Fibroblast of mammary gland (primary cell): ENCODE results near the gene ZBTB7C.

Experiments used
- DNase-seq: peaks from one replicate; pipeline ENCODE4 v3.0.0-alpha.2; 2010; ENCODE audit warnings: low read depth
- H3K4me3 ChIP-seq: 2 replicates; pipeline ENCODE4 v1.5.1; 2011; ENCODE audit warnings: low read depth, mild to moderate bottlenecking, low read length, moderate library complexity; ENCODE audit not compliant: control insufficient read depth
- TF ChIP-seq, protein P1 (sequence below): conservative IDR thresholded peaks from 2 replicates; pipeline ENCODE4 v1.5.1; 2011; ENCODE audit warnings: low read depth, low read length, inconsistent platforms; ENCODE audit not compliant: control insufficient read depth, insufficient read depth

The ZBTB7C gene

DNA sequence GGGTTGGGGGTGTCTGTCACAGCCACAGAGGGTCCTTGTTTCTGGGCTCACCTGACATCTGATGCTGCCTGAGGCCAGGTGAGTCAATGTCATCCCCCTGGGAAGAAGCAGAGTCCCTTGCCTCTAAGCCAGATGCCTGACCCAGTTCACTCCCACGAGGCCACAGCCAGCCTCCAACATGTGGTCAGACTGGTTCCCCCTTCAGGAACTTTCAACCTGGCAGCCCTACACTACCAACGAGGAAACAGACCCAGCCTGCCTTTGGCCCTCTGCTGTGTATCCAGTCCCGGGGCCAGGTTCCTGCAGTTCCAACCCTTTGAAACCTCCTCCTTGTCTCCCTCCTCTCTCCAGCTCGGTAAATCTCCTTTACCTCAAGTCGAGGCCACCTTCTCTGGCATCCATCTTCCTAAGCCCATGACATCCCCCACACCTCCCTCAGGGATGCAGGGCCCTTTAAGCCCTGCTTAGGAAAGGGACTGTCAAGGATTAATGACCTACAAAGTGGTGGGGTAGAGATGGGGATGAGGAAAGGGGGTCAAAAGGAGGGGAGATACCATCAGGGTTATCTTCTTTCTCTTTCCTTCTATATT lies 429.5 kb downstream of the ZBTB7C start:
- no peak for DNase-seq
- H3K4me3 ChIP-seq = no peak overlapping the region
- TF ChIP-seq, protein P1, sequence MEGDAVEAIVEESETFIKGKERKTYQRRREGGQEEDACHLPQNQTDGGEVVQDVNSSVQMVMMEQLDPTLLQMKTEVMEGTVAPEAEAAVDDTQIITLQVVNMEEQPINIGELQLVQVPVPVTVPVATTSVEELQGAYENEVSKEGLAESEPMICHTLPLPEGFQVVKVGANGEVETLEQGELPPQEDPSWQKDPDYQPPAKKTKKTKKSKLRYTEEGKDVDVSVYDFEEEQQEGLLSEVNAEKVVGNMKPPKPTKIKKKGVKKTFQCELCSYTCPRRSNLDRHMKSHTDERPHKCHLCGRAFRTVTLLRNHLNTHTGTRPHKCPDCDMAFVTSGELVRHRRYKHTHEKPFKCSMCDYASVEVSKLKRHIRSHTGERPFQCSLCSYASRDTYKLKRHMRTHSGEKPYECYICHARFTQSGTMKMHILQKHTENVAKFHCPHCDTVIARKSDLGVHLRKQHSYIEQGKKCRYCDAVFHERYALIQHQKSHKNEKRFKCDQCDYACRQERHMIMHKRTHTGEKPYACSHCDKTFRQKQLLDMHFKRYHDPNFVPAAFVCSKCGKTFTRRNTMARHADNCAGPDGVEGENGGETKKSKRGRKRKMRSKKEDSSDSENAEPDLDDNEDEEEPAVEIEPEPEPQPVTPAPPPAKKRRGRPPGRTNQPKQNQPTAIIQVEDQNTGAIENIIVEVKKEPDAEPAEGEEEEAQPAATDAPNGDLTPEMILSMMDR = no peak

DNA sequence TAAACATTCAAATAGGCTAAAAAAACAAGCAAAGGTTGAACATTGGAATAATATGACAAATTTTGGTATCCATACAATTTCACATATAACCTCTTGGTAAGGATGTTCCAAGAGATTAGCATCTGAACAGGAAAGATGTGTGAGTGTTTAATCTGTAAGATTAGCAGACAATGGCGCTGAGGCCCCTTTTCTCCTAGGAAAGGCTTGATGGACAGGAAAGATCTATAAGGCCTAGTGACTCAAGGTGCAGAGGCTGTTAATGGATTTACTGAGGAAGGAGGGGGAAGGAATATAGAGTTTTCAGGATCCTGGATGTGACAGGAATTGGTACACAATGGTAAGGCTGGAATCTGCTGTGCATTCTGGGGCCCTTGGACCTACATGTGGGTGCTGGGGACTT lies 430.6 kb downstream of the ZBTB7C start:
- TF ChIP-seq, protein P1 = no peak
- no peak for DNase-seq
- no peak overlapping the region for H3K4me3 ChIP-seq

DNA sequence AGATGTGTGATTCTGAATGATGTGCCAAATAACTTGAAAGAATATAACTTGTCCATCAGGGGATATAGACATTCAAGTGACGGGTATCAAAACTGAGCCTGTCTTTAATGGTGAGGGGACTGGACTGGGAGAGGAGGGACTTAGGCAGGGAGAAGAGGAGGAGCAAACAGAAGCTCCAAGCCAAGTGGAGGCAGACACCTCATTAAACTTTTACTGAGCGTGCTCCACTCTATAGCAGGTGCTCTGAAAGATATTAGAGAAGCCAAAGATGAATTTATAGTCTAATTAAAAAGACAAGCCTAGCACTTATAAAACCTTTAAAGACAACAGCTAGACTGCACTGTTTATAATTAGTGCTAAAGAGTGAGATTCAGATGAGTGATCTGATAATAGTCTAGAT lies 431.0 kb downstream of the ZBTB7C start:
- no peak for DNase-seq
- H3K4me3 ChIP-seq = no peak overlapping the region
- TF ChIP-seq, protein P1 = no peak
